MM.1S (cell line): ENCODE results near the gene KCNG3.

Experiments
- EZH2 ChIP-seq: fragments of 300-600 bp; sonication (generic); optimal IDR thresholded peaks from 2 replicates; pipeline ENCODE3; 2017; ENCODE audit warnings: low read depth, mild to moderate bottlenecking, antibody characterized with exemption, low read length, mixed read lengths
- EZH2phosphoT487 ChIP-seq: fragments of 300-600 bp; sonication (generic); IDR thresholded peaks from 2 replicates; pipeline ENCODE4 v1.6.1; 2018; ENCODE audit warnings: antibody characterized with exemption, low read length
- TF ChIP-seq, protein P1 (sequence below): fragments of 300-600 bp; sonication (generic); IDR thresholded peaks from 2 replicates; pipeline ENCODE4 v1.5.1; 2016; ENCODE audit warnings: antibody characterized with exemption, low read length, mixed read lengths

GRCh38 chr2:42486145-42486906, 7.5 kb downstream of the KCNG3 start:
- TF ChIP-seq, protein P1, sequence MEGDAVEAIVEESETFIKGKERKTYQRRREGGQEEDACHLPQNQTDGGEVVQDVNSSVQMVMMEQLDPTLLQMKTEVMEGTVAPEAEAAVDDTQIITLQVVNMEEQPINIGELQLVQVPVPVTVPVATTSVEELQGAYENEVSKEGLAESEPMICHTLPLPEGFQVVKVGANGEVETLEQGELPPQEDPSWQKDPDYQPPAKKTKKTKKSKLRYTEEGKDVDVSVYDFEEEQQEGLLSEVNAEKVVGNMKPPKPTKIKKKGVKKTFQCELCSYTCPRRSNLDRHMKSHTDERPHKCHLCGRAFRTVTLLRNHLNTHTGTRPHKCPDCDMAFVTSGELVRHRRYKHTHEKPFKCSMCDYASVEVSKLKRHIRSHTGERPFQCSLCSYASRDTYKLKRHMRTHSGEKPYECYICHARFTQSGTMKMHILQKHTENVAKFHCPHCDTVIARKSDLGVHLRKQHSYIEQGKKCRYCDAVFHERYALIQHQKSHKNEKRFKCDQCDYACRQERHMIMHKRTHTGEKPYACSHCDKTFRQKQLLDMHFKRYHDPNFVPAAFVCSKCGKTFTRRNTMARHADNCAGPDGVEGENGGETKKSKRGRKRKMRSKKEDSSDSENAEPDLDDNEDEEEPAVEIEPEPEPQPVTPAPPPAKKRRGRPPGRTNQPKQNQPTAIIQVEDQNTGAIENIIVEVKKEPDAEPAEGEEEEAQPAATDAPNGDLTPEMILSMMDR: no peak
- TF ChIP-seq EZH2 (no peak), EZH2phosphoT487 (no peak)
